H9 (cell line): Measurements from ENCODE around the gene ASCC2. TPM values are rescaled to one million over a fixed set of nuclear protein-coding genes. Genes with fewer than 3 reads are reported as not detected.

Source experiments
- DNase-seq: peaks from one replicate; pipeline ENCODE4 v3.0.0-alpha.2; 2017
- H2AFZ ChIP-seq: one replicate; pipeline ENCODE4 v1.6.1; 2013; ENCODE audit warnings: mild to moderate bottlenecking, low read length, control low read depth, moderate library complexity
- H2AK5ac ChIP-seq: 2 replicates; pipeline ENCODE4 v1.6.1; 2013; ENCODE audit warnings: low read length, control low read depth, mixed read lengths; ENCODE audit not compliant: insufficient read length
- H2BK120ac ChIP-seq: one replicate; pipeline ENCODE4 v1.6.1; 2013; ENCODE audit warnings: low read depth, mild to moderate bottlenecking, low read length, control low read depth, inconsistent platforms; ENCODE audit not compliant: poor library complexity, severe bottlenecking
- H2BK12ac ChIP-seq: 2 replicates; pipeline ENCODE4 v1.6.1; 2013; ENCODE audit warnings: low read length, control low read depth, mixed read lengths, low read depth; ENCODE audit not compliant: insufficient read length
- H2BK15ac ChIP-seq: 2 replicates; pipeline ENCODE4 v1.6.1; 2013; ENCODE audit warnings: low read depth, low read length, control low read depth
- H2BK20ac ChIP-seq: one replicate; pipeline ENCODE4 v1.6.1; 2013; ENCODE audit warnings: low read depth, mild to moderate bottlenecking, low read length, control low read depth, inconsistent platforms; ENCODE audit not compliant: poor library complexity, severe bottlenecking
- H2BK5ac ChIP-seq: 2 replicates; pipeline ENCODE4 v1.6.1; 2013; ENCODE audit warnings: low read length, control low read depth, mixed read lengths; ENCODE audit not compliant: insufficient read length
- H3K14ac ChIP-seq: 2 replicates; pipeline ENCODE4 v1.6.1; 2013; ENCODE audit warnings: low read length, control low read depth; ENCODE audit not compliant: insufficient read depth
- H3K18ac ChIP-seq: 2 replicates; pipeline ENCODE4 v1.6.1; 2013; ENCODE audit warnings: low read depth, mild to moderate bottlenecking, mixed read lengths, low read length, control low read depth; ENCODE audit not compliant: insufficient read length
- H3K23ac ChIP-seq: 2 replicates; pipeline ENCODE4 v1.6.1; 2013; ENCODE audit warnings: low read length, control low read depth, mixed read lengths, low read depth; ENCODE audit not compliant: insufficient read length
- H3K23me2 ChIP-seq: 2 replicates; pipeline ENCODE4 v1.6.1; 2013; ENCODE audit warnings: low read depth, mild to moderate bottlenecking, mixed read lengths, low read length, control low read depth; ENCODE audit not compliant: insufficient read length, poor library complexity, severe bottlenecking
- H3K27ac ChIP-seq: 2 replicates; pipeline ENCODE4 v1.5.1; 2013; ENCODE audit warnings: low read length, control low read depth, mixed read lengths, low read depth; ENCODE audit not compliant: insufficient read length
- H3K27me3 ChIP-seq: 2 replicates; pipeline ENCODE4 v1.6.1; 2013; ENCODE audit warnings: low read length, control low read depth, inconsistent platforms; ENCODE audit not compliant: insufficient read depth
- H3K4ac ChIP-seq: 2 replicates; pipeline ENCODE4 v1.6.1; 2013; ENCODE audit warnings: low read depth, mild to moderate bottlenecking, control low read depth, inconsistent platforms, low read length, moderate library complexity
- H3K4me1 ChIP-seq: 2 replicates; pipeline ENCODE4 v1.6.1; 2013; ENCODE audit warnings: low read length, control low read depth, inconsistent platforms; ENCODE audit not compliant: insufficient read depth
- H3K4me2 ChIP-seq: 2 replicates; pipeline ENCODE4 v1.6.1; 2013; ENCODE audit warnings: low read length, control low read depth, mixed read lengths; ENCODE audit not compliant: insufficient read length, insufficient read depth
- H3K56ac ChIP-seq: 2 replicates; pipeline ENCODE4 v1.6.1; 2013; ENCODE audit warnings: low read depth, mild to moderate bottlenecking, mixed read lengths, low read length, control low read depth; ENCODE audit not compliant: insufficient read length
- H3K79me1 ChIP-seq: 2 replicates; pipeline ENCODE4 v1.6.1; 2013; ENCODE audit warnings: low read depth, mild to moderate bottlenecking, moderate library complexity, low read length, control low read depth, inconsistent platforms; ENCODE audit not compliant: insufficient read depth, poor library complexity, severe bottlenecking
- H3K79me2 ChIP-seq: 2 replicates; pipeline ENCODE4 v1.6.1; 2013; ENCODE audit warnings: low read length, control low read depth, inconsistent platforms; ENCODE audit not compliant: insufficient read depth
- H3K9ac ChIP-seq: 2 replicates; pipeline ENCODE4 v1.6.1; 2013; ENCODE audit warnings: low read length, control low read depth, mixed read lengths; ENCODE audit not compliant: insufficient read length; ENCODE audit errors: extremely low read depth
- H3K9me3 ChIP-seq: one replicate; pipeline ENCODE4 v1.6.1; 2013; ENCODE audit warnings: low read depth, low read length, inconsistent platforms; ENCODE audit not compliant: control insufficient read depth
- H3T11ph ChIP-seq: one replicate; pipeline ENCODE4 v1.6.1; 2013; ENCODE audit warnings: mild to moderate bottlenecking, low read length, control low read depth, inconsistent platforms
- H4K20me1 ChIP-seq: one replicate; pipeline ENCODE4 v1.6.1; 2013; ENCODE audit not compliant: control insufficient read depth, insufficient read length, insufficient read depth
- H4K5ac ChIP-seq: 2 replicates; pipeline ENCODE4 v1.6.1; 2013; ENCODE audit warnings: low read depth, mild to moderate bottlenecking, mixed read lengths, low read length, control low read depth; ENCODE audit not compliant: insufficient read length
- H4K8ac ChIP-seq: replicated peaks from 2 replicates; pipeline ENCODE4 v1.6.1; 2013; ENCODE audit warnings: low read length, control low read depth, mixed read lengths, low read depth; ENCODE audit not compliant: insufficient read length
- H4K91ac ChIP-seq: 2 replicates; pipeline ENCODE4 v1.6.1; 2013; ENCODE audit warnings: low read depth, mild to moderate bottlenecking, moderate library complexity, mixed read lengths, low read length, control low read depth; ENCODE audit not compliant: insufficient read length
- H3K27ac Mint-ChIP-seq, 3 experiments: 2 replicates in 2 of 3; 3 replicates in 1 of 3; pipeline ENCODE4 v1.8.0; 2020 to 2021; ENCODE audit warnings: mixed read lengths in 3 of 3, mild to moderate bottlenecking in 1 of 3, moderate library complexity in 1 of 3
- H3K27me3 Mint-ChIP-seq: 2 replicates; pipeline ENCODE4 v1.8.0; 2021; ENCODE audit warnings: low read depth, mild to moderate bottlenecking, moderate library complexity, mixed read lengths
- H3K36me3 Mint-ChIP-seq, 3 experiments: 2 replicates in 2 of 3; 3 replicates in 1 of 3; pipeline ENCODE4 v1.8.0; 2020 to 2021; ENCODE audit warnings: low read depth in 3 of 3, mixed read lengths in 3 of 3; ENCODE audit not compliant: insufficient read depth in 1 of 3
- H3K4me1 Mint-ChIP-seq, 2 experiments: 2 replicates each; pipeline ENCODE4 v1.8.0; 2020; ENCODE audit warnings: mixed read lengths in 2 of 2
- H3K4me3 Mint-ChIP-seq, 2 experiments: 2 replicates in 1 of 2; 3 replicates in 1 of 2; pipeline ENCODE4 v1.8.0; 2020 to 2021; ENCODE audit warnings: mild to moderate bottlenecking in 2 of 2, mixed read lengths in 2 of 2, moderate library complexity in 1 of 2
- H3K9me3 Mint-ChIP-seq, 2 experiments: 2 replicates in 1 of 2; 3 replicates in 1 of 2; pipeline ENCODE4 v1.8.0; 2020; ENCODE audit warnings: mild to moderate bottlenecking in 2 of 2, mixed read lengths in 2 of 2, moderate library complexity in 1 of 2
- CTCF ChIP-seq: fragments of 200-600 bp; sonication (generic); conservative IDR thresholded peaks from 3 replicates; pipeline ENCODE4 v1.8.0; 2021; ENCODE audit warnings: antibody characterized with exemption, mild to moderate bottlenecking
- WGBS: extraction: QIAGEN DNeasy Blood & Tissue Kit; methylation state at CpG from one replicate; pipeline ENCODE4 v1.1.7; 2013; ENCODE audit warnings: missing lambda C conversion rate, low lambda C conversion rate, mixed read lengths; ENCODE audit not compliant: insufficient read length; ENCODE audit errors: extremely low coverage; 5-methylcytosine and 5-hydroxymethylcytosine counted together
- total RNA-seq: library from RNA; stranded (reverse); gene quantifications from 2 replicates; pipeline ENCODE4 v1.2.1, GENCODE V29; 2021

ASCC2 gene
- total RNA-seq, 1 experiment from 2014 or later: 48.2 TPM

DNA sequence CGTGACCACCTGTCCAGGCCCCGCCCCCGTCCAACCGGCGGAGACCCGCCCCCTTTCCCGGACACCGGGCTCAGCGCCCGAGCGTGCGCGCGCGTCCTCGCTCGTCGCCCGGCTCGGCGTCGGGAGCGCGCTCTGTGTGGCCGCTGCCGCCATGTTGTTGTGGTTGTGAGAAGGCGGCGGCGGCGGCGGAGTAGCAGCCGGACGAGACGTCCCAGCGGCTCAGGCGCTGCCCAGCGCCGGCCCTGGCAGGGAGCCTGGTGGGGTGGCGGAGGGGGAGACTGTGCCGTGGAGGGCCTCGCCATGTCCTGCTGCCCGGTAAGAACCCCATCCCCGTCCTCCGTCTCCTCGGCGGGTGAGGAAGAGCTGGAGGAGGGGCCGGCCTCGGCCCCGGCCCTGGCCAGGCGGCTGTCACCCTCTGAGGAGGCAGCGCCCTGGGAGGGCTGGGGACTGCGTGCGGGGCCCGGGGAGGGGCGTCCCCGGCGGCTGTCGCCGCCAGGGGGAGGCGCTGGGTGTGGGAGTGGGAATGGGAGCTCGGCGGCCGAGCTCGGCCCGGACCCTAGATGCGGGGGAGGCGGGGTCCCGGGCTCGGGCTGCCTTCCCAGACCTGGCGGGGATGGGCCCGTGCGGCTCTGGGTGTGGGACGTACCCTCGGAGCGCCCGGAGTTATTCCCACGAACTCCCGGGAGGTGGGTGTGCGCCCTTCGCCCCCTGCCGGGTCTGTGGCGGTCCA is 45.1 kb upstream of the ASCC2 start, which contains the start of gene MTMR3:
TSS of gene MTMR3 (plus strand) at position 130 of the 730 bp plus-strand sequence. CDS start 87,886 bp downstream, outside the sequence.
- peak within 1 kb of the TSS; percentile 91; the same call in 1 of the 2 replicates for H3K14ac ChIP-seq
- Mint-ChIP-seq H3K27ac (peak within 1 kb of the TSS in 2 of 3 experiments; percentile 71 to 73; a peak in 3 of 7 replicates), H3K4me1 (peaks cover 7% of the 10 kb centered on the region in 2 experiments; a peak in 3 of 4 replicates), H3K36me3 (no peaks in the 10 kb centered on the region), H3K27me3 (peaks cover 2% of the 10 kb centered on the region; the same call in 1 of the 2 replicates), H3K4me3 (peak within 1 kb of the TSS; percentile 85 to 94), H3K9me3 (no peaks in the 10 kb centered on the region)
- H2BK5ac ChIP-seq: no peak within 1 kb of the TSS
- no peak within 1 kb of the TSS for H2BK120ac ChIP-seq
- no peak within 1 kb of the TSS for H4K8ac ChIP-seq
- no peak within 1 kb of the TSS for H3K27ac ChIP-seq
- no peaks in the 10 kb centered on the region for H3K79me1 ChIP-seq
- peak; percentile 95 for DNase-seq
- no peaks in the 10 kb centered on the region for H3K4me1 ChIP-seq
- H3K23ac ChIP-seq: no peak within 1 kb of the TSS
- peak; percentile 51 for TF ChIP-seq CTCF
- peak within 1 kb of the TSS; percentile 85 for H3K4me2 ChIP-seq
- H2BK20ac ChIP-seq: no peak within 1 kb of the TSS
- no CpG with 5 or more reads among the region's 82 CpGs for WGBS
- no peak within 1 kb of the TSS for H2AFZ ChIP-seq
- no peaks in the 10 kb centered on the region for H4K20me1 ChIP-seq
- H2AK5ac ChIP-seq: no peak within 1 kb of the TSS
- no peak within 1 kb of the TSS for H3K56ac ChIP-seq
- no peak within 1 kb of the TSS for H4K91ac ChIP-seq
- H2BK12ac ChIP-seq: no peak within 1 kb of the TSS
- peak within 1 kb of the TSS; percentile 90 for H3K9ac ChIP-seq
- H3K27me3 ChIP-seq: no peaks in the 10 kb centered on the region
- H3K4ac ChIP-seq: no peak within 1 kb of the TSS
- H4K5ac ChIP-seq: no peak within 1 kb of the TSS
- H2BK15ac ChIP-seq: no peak within 1 kb of the TSS
- no peak within 1 kb of the TSS for H3T11ph ChIP-seq
- peaks cover 5% of the 10 kb centered on the region; the same call in 1 of the 2 replicates for H3K79me2 ChIP-seq
- peak within 1 kb of the TSS; percentile 98 for H3K18ac ChIP-seq
- peaks cover 2% of the 10 kb centered on the region for H3K23me2 ChIP-seq
- H3K9me3 ChIP-seq: no peaks in the 10 kb centered on the region
